ENCODE results near the gene PIK3R6.
"Not testable (repeated sequence)": the region's sequence is repeated elsewhere in the genome, so short reads cannot be mapped to it uniquely, and the experiment has no call there.

PIK3R6 gene

DNA sequence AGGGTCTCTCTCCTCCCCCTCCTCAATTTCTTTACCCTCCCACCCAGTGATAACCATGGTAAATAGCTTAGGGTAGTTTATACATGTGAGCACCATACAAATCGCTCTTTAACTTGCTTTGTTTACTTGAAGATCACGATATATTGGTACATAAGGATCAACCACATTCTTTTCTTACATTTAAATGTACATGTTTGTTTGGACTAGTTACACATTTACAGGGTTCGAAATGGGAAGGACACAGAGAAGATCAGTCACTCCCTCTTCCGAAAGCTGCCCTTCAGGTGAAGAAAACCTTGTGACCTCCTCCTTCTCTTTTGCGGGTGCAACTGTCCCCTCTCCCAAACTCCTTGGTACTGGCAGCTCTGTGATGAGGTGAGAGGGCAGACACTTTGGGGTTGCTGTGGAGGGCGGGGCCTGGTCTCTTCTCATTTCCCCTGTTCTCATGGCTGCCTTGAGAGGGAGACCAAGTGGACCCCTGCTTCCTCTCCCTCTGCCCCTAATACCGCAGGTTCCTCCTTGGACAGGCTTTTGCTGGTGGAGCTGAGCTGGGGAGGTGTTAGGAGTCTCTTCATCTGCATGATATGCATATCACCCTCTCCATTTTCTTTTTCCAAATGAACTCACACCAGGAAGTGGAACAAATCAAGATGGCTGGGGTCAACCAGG is 4.7 kb upstream of the PIK3R6 start:
- DNase-seq, result no peak

DNA sequence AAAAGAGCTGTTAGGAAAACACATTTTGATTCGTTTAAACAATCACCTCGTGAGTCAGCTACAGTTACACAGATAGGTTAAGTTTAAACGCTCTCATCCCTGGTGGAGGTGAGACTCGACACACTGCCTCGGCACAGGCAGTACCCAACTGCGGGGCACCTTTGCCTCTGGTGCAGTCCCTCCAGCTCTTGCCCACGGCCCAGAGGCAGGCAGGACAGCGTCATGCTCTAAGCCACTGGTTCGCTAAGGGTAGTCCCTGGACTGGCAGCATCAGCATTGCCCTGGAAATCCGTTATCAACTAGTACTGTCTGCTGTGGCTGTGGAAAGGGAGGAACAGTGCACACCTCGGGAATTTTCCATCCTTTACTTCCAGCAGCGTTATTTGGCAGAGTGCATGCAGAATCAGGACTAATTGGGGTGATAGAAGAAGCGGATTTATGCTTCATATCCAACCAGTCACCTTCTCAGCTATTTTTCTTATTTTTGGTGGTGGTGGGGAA is 3.7 kb upstream of the PIK3R6 start:
- DNase-seq, result no peak

DNA sequence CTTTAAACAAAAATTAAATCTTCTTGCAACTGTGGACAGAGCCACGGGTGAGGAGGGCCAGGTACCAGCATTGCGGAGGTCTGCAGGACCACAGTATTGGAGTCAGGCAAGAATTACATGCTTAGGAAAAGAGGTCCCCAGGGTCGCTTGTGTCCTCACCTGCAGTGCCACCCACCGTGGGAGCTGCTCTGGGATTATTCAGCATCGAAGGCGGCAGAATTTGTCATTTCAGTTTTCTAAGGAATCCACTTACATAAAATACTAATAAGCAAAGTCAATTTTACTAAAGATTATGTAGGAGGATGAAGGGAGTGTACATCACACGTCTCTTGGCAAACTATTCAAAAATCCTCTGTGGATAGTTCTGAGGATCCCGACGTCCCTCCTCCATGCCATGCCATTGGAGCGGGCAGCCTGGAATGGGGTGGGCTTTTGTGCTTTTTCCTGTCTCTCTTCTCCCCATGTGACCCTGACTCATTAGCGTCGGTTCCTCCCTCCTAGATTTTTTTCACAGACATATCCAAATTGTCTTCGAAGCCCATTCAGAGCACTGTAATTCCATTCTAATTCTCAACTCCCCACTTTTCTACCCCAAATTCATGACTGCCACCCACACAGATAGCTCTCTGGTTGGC is 3.0 kb upstream of the PIK3R6 start:
- no peak for DNase-seq

DNA sequence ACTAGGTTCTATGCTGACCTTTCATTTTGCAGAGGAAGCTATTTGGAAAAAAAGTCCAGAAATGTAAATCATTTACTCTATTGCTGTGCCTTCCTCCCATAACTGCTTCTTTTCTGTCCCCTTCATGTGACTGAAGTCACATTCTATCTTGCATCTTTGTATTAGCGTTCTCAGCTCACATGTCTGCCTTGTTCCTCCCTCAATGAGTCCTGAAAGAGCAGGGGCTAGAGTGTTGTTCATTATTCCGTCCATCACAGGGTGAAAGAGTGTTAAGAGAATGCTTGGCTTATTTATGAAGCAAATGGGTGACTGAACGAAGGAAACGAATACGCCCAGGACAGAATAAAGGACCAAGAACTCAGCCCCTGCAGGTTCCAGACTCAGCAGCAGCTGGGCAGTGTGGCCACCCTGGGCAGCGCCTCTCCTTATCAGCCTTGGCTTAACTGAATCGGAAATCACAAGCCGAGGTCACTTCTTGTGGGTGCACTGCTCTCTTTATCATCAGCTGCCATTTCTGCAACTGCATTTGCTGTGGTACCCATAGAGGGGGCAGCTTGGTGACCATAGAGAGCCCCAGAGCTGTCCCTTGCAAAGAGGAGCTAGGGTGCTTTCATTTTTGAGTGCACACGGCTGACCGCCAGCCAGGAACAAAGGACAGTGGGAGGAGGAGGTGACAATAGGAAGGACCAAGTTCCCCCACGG is 1.8 kb upstream of the PIK3R6 start:
- DNase-seq, result no peak

DNA sequence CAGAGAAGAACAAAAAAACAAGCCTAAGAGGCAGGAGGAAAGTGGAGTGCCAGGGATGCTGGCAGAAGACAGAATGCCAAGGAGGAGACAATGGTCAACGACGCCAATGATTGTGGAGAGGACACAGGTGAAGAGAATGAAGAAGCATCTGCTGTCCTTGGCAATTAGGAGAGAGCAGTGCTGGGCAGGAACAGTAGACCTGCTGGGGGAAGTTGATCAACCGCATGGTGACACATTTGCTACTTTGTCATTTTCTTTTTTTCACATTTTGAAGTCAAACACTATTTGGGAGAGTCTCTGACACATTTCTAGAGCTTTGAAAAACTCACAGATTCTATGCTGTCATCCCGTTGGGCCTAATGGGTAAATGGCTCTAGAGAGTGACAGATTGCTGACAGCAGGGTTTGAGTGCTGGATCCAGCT is 1.1 kb upstream of the PIK3R6 start:
- no peak for DNase-seq

DNA sequence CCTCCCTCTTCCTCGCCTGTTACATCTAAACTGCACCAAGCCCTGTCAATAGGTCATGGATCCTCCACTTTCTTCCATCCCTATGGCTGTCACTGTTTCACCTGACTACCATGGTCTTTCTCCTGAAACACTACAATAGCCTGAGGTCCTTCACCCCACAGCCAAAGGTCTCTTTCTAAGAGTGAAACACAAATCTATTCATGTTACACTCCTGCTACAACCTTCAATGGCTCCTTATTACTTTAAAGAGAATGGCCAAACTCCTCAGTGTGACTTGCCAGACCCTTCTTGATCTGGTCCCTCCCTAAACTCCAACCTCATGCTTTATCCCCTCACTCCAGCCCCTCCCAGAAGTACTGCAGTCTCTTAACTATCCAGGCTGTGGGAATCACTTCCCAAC is 618 bp upstream of the PIK3R6 start:
- no peak for DNase-seq

DNA sequence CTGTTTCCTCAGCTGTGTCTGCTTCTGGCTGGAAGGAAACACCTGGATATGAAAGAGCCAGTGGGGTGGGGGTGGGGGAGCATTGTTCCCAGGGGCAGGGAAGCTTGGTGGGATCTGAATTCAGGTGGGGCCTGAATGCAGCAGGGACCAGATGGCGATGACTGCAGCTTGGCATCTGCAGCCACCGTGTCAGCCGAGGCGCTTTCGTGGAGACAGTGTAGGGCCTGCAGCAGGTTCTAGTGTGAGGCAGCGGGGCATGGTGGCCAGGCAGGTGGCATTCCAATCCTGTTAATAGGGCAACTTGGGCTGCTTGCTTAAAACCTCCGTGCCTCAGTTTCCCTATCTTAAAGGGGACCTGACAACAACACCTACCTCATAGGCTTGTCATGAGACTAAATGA is 1.7 kb downstream of the PIK3R6 start:
- no peak for DNase-seq

DNA sequence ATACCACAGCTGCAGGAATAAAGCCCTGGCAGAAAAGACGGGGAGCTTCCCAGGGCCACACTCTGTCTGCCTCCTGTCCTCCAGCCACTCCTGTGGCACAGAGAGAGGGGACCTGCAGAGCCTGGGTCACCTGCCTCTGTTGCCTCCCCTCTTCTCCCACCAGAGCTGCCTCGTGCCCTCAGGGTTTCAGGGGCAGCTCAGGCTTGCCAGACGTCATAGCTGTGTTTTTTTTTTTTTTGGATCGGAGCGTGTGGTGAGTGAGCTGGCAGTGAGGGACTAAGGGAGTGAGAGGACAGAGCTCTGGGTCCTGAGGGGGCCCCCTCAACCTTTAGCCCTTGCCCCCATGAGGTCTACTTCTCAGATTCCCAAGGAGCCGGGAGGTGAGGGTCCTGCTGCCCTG is 2.1 kb downstream of the PIK3R6 start:
- DNase-seq, result no peak

DNA sequence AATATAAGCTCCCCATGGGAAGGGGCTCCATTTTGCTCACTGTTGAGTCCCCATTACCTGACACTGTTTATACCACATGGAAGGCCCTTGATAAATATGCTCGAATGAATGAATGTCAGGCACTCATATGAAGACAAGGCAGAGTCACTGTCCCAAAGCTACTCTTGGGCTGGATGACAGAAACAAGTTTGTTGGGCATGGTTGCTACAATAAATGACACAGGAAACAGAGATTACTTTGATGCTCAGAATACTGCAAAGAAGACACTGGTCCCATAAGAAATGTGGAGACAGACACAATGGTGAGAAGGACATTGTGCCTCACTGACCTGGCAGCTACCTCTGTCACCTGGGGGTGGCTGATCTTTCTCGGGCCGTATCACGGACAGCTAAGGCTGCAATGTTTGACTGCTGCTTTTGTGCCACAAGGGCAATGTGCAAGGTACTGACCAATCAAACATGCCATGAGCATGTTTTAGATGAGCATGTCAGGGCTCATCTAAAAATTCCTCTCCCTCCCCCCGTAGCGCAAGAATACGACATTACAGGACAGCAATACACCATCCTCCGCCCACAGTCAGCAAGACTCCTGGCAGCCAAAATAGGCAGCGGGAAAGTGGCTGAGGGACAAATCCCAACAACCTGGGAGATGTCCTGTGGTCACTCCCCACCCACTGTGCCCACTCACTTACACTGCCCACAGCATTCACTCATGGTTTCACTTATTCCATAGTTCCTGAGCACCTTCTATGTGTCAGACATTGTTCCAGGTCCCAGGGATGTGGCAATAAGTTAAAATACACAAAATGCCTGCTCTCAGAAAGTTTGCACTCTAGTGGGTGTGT is 5.0 kb downstream of the PIK3R6 start:
- DNase-seq, result peak in 1 of 2 donors; percentile 37

DNA sequence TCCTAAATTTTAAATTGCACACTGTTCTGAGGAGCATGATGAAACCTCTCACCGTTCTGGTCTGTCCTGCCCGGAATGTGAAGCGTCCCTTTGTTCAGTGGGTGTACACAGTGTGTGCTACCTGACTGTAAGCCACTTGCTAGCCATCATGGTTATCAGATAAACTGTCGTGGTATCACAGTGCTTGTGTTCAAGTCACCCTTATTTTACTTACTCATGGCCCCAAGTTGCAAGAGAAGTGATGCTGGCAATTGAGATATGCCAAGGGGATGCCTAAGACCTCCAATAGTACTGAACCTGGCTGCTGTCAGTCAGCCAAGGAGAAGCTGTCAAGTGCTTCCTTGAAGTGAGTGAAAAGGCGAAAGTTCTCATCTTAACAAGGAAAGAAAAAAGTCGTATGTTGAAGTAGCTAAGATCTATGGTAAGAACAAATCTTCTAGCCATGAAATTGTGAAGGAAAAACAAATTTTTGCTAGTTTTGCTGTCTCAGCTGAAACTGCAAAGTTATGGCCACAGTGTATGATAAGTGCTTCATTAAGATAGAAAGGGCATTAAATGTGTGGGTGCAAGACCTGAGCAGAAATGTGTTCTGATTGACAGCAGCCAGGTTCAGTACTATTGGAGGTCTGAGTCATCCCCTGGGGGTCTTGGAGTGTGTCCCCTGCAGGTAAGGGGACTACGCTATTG is 5.8 kb downstream of the PIK3R6 start:
- DNase-seq, result no peak

DNA sequence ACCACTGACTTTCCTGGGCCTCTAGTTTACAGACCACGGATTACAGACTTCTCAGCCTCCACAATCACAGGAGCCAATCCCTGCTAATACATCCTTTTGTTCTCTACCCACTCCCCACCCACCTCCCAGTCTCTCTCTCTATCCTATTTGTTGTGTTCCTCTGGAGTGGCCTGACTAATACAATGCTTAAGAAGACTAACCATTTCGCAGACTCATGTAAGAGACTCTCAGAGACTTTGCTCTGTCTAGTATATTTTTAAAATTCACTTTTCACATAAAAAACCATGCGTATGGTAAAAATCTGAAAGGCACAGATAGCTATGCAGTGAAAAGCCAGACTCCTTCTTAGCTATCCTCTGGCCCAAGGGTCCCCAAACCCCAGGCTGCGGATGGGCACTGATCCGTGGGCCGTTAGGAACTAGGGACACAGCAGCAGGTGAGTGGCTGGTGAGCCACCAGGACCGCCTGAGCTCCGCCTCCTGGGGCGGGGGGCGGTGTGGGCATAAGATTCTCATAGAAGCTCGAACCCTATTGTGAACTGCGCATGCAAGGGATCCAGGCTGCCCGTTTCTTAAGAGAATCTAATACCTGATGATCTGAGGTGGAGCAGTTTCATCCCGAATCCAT is 7.6 kb downstream of the PIK3R6 start:
- DNase-seq, result no peak

DNA sequence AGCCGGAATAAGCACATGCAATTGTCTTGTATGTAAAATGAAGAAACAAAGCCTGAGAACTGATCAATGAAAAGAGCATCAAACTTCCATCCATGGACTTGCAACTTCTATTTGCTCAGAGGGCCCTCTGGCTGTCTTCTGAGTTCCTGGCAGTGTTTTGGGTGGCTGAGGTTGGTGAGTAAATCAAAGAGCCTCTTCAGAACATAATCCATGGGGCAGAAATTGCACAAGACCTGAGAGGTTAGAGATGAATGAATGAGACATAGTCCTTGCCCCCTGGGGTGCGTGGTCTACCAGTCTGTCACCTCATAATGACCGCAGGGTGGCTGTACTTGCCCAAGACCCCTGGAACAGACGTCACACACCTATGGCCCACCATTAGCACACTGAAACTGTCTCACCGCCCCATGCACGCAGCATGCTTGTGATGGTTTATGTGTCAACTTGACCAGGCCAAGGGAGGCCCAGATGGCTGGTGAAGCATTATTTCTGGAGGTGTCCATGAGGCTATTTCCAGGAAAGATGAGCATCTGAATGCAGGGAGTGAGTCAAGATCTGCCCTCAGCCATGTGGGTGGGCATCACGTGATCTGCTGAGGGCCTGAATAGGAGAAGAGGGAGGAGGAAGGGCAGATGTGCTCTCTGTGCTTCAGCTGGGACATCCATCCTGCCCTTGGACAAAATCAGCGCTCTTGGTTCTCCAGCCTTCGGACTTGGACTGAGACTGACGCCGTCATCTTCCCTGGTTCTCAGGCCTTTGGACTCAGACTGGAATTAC is 8.3 kb downstream of the PIK3R6 start:
- DNase-seq, result peak; percentile 85 to 90

DNA sequence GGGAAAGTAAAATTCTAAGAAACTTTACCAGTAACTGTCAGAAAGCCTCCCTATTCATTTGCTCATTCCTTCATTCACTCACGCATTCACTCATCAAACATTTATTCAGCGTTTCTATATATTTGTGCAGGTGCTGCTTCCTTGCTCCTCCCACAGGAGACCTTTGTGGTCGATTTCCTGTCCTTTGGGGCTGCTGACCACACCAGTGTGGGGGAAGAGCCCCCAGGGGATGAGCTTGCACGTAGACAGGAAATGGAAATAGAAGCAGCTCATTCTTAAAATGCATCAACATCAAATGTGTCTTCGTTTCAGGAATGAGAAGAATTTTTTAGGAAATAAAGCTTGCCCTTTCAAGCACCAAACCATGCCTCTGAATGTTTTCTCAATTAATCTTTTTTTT is 9.6 kb downstream of the PIK3R6 start:
- DNase-seq, result no peak

DNA sequence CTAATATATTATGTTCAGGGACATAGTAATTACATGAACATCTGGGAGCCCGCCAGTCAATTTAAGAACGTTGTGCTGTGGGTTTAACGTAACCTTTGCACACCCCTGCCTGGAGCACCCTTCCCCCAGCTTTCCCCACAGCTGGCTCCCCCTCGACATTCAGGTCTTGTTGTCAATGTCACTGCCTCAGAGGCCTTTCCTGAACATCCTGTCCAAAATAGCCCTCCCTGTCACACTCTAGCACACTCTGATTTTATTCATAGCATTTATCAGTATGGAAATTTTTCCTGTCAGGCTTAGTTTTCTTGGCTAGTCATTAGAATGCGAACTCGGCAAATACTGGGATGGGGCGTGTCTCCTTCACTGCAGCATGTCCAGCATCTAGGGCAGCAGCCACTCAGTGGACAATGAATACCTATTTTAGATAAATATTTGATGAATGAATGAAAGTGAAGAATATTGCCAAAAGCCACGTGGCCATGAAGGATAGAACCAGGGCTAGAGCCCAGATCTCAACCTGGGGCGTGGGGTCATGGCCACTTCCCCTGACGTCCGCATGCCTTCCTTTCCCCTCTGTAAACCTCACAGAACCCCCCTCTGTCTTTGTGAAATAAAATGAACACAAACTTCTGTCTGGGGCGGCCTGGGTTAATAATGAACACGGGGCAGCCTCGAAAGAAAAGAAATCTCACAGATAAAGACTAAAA is 10.5 kb downstream of the PIK3R6 start:
- DNase-seq, result no peak

DNA sequence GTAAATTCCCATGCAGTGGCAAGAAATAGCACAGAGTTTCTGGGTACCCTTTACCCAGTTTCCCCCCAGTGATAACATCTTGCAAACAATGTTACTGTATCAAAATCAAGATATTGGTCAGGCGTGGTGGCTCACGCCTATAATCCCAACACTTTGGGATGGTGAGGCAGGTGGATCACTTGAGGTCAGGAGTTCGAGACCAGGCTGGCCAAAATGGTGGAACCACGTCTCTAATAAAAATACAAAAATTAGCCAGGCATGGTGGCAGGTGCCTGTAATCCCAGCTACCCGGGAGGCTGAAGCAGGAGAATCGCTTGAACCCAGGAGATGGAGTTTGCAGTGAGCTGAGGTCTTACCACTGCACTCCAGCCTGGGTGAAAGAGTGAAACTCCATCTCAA is 11.3 kb downstream of the PIK3R6 start:
- not testable (repeated sequence) for DNase-seq

DNA sequence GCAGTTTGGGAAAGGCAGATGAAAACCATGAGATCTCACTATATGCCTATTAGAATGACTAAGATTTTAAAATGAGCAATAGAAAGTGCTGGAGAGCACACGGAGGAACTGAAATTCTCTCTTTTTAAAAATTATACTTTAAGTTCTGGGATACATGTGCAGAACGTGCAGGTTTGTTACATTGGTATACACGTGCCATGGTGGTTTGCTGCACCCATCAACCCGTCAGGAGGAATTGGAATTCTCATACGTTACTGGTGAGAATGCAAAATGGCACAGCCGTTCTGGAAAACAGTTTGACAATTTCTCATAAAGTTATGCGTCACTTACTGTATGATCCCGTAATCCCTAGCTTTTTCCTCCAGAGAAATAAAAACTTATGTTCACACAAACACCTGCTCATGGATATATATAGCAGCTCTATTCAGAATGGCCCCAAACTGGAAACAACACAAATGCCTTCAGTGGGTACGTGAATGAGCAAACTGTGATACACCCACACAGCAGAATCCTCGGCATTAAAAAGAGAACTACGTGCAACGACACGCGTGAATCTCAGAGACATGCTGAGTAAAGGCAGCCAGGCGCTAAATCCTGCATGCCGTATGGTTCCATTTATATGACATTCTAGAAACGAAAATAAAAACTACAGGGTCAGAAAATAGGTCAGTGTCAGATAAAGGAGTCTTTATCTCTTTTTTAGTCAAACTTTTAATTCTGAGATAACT is 11.8 kb downstream of the PIK3R6 start:
- DNase-seq, result peak; percentile 36 to 59

DNA sequence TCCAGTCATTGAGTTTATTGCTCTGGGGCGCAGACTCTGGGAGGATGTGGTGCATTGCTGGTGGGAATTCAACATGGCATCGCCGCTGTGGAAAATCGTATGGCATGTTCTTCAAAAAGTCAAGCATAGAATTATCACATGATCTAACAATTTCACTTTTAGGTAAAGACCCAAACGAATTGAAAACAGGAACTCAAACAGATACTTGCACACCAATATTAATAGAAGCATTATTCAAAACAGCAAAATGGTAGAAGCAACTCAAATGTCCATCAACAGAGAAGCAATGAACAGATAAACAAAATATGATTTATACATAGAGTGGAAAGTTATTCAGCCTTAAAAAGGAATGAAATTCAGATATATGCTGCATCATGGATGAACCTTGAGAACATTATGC is 15.9 kb downstream of the PIK3R6 start:
- DNase-seq, result no peak

DNA sequence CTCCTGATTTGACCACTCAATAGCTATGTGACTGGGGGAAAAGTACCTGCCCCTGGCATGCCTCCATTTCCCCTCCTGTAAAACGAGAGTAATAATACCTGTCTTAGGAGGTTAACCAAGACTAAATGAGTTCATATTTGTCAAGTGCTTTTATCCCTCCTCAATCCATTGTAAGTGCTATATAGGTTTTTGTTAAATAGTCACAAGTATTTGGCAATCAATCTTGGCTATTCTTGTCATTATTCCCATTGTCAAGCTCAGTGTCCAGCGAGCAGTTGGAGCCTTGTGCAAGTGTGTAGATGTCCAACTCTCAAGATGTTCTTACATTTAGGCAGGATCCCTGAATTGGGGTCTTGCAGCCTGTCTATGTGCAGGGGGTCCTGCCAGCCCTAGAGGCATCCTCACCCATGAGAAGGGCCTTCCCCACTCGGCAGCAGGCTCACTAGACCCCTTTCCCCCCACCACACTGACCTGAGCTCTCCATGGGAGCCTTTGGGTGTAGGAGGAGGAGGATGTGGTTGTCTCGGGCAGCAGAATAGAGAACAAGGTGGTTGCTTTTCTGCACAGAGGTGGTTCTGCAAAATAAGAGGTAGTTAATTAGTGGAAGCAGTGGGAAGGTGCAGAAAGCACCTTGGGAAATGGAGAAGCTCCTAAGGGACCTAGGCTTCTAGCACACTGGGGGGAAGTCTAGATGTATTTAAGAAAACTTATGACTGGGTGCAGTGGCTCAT is 18.0 kb downstream of the PIK3R6 start:
- no peak for DNase-seq

DNA sequence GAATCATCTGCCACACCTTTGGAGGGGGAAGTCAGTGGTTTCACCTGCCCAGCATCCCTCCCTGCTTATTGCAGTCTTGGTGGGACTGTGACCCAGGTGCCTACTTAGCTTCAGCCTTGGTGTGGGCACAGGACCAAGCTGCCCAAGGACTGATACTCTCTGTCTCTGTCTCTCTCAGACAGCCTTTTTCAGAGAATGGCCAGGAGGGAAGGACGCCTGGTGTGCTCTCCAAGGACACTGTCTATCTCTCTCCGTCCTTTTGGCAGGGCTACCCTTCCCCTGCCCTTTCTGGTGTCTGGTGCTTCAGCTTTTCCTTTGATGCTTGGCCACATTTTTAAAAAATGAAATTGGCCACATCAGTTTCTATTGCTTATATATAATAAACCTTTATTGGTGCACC is 19.6 kb downstream of the PIK3R6 start:
- DNase-seq, result no peak
